GM21528 (cell line): Measurements from ENCODE around the gene CLDN14.

Experiments used
- ATAC-seq: cut with Tn5 transposase; IDR thresholded peaks from one replicate; pipeline ENCODE4 v1.9.1; 2021; ENCODE audit warnings: mild to moderate bottlenecking, moderate library complexity; ENCODE audit not compliant: unreplicated experiment, low FRiP score

The CLDN14 gene

DNA sequence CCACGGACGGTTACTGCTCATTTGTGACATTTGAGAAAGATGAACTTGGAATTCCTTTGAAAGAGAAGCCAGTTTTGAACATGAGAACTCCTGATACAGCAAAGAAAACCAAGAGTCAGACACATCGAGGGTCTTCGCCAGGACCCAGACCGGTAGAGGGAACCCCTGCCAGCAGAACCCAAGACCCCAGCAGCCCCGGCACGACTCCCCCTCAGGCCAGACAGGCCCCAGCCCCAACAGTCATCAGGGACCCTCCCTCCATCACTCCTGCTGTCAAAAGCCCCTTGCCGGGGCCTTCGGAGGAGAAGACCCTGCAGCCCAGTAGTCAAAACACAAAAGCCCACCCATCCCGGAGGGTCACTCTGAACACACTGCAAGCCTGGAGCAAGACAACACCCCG lies 67.0 kb downstream of the CLDN14 start:
- ATAC-seq = no peak

DNA sequence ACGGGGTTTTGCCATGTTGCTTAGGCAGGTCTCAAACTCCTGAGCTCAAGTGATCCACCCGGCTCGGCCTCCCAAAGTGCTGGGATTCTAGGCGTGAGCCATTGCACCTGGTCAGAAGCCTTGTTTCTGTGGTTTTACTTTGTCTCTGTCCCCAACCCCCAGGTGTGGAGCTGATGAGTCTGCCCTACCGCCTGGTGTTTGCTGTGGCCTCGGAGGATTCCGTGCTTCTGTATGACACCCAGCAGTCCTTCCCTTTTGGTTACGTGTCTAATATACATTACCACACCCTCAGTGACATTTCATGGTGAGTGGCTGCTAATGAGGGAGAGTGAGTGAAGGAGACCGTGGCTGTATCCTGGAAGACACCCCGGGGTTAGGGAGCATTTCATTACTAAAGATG lies 68.6 kb downstream of the CLDN14 start:
- no peak for ATAC-seq
